ENCODE results near the gene SIGLEC15.
"Not testable (repeated sequence)": the region's sequence is repeated elsewhere in the genome, so short reads cannot be mapped to it uniquely, and the experiment has no call there.

Gene SIGLEC15

DNA sequence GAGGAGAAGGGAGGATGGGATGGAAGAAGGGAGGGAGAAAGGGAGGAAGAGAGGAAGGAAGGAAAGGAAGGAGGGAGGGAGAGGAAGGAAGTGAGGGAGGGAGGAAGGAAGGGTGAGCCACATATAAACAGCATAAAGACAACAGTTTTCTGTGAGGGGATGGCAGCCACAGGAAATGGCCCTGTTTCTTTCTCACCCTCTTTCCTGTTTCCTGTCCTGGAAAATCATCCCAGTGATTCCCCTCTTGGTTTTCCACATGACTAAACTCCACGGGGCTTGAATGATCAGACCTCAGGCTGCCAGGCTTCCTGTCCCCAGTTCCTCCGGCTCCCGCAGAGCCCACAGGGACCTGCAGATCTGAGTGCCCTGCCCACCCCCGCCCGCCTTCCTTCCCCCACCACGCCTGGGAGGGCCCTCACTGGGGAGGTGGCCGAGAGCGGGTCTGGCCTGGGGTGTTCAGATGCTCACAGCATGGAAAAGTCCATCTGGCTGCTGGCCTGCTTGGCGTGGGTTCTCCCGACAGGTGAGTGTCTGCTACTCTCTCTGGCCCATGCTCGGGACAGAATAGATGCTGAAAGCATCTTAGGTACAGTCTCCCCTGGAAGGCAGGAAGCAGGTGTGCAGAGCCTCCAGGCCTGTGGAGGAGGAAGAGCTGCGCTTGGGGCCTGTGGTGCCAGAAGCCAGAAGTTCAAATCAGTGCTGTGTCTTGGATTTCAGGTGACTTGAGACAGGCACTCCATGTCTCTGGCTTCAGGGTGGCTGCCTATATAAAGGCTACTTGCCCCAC lies at the start of gene SIGLEC15:
TSS of gene SIGLEC15 (plus strand) at position 418 of the 787 bp plus-strand sequence. CDS start at position 472, 54 bp downstream.
- no peak for DNase-seq

DNA sequence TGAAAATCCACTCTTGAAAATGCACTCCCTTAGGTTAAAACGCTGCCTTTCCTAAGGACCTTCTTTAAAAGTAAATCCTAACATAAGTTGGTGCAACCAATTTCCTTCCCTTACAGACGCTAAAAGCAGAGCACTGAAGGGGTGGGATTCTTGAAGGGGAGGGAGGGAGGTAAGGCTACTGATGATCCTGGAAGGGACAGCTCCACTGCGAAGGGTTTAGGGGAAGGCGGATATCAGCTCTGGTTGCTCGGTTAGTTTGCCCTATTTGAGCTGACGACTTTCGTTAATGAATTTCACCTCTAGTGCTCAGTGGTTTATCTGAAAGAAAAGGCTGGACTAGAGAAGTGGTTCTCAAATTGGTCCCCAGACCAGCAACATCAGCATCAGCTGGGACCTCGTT lies 49.7 kb upstream of the SIGLEC15 start:
- DNase-seq: no peak

GRCh38 chr18:45777393-45777792 lies 48.1 kb upstream of the SIGLEC15 start:
- no peak for DNase-seq

GRCh38 chr18:45780568-45780967 lies 44.9 kb upstream of the SIGLEC15 start:
- DNase-seq: no peak

GRCh38 chr18:45782662-45783061 lies 42.8 kb upstream of the SIGLEC15 start:
- no peak for DNase-seq

DNA sequence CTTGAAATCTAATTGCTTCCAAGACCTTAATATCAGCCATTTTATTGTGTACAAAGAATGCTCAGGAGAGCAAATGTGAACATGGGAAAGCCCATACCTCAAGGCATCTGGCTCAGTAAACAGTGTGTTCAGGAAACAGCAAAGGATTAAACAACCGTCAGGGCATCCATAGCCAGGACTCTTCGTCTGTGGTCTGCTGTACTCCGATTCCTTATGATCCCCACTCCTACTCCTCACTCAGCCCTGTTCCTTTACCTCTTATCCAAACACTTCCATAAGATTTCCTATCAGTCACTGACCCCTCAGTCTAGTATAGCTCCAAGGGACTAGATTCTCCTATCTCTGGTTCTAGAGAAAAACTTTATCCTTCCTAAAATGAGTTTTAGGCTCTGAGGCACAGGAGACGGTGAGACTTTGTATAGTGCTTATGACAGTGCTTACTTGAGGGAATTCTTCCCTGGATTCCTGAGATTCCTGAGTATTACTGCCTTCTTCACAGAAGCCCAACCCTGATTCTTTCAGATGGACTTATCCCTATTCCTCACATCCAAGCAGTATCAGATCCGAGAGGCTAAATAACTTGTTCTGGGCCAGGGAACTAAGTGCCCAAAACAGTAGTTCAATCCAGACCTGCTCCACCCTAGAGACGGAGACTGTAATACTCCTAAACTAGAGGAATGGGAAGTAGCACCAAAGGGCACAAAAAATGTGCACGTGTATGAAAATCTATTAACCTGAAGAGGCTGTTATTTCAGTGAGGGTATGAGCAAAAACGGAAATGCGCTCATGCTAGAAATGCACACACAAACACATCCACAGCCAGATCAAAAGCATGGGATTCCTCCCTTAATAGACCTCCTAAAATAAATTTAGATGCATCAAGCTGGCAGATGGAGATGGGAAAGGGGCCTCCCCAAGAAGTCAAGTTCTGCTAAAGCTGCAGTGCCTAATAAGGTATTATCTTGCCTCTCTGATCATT lies 42.1 kb upstream of the SIGLEC15 start:
- DNase-seq: no peak

DNA sequence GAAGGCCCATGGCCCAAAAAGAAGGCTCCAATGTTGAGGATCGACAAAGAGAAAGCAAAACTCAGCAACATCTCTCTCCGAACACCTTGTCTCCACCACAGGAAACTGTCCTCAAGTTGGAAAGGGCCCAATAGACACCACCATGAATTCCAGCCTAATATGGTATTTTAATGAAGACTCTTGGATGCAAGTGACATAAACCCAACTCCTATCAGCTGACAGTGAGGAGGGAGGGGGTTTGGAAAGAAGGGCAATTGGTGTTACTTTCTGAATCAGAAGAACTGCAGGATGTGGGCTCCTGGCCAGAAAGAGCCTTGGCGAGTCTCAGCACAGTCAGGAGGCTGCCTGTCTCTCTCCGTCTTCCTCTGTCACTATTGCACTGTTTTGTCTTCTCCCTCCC lies 40.3 kb upstream of the SIGLEC15 start:
- DNase-seq: no peak

- DNase-seq: no peak
Observed at GRCh38 chr18:45786941-45787340, 38.5 kb upstream of the SIGLEC15 start.

GRCh38 chr18:45787346-45787745 lies 38.1 kb upstream of the SIGLEC15 start:
- DNase-seq: no peak

GRCh38 chr18:45788861-45789260 lies 36.6 kb upstream of the SIGLEC15 start:
- no peak for DNase-seq

DNA sequence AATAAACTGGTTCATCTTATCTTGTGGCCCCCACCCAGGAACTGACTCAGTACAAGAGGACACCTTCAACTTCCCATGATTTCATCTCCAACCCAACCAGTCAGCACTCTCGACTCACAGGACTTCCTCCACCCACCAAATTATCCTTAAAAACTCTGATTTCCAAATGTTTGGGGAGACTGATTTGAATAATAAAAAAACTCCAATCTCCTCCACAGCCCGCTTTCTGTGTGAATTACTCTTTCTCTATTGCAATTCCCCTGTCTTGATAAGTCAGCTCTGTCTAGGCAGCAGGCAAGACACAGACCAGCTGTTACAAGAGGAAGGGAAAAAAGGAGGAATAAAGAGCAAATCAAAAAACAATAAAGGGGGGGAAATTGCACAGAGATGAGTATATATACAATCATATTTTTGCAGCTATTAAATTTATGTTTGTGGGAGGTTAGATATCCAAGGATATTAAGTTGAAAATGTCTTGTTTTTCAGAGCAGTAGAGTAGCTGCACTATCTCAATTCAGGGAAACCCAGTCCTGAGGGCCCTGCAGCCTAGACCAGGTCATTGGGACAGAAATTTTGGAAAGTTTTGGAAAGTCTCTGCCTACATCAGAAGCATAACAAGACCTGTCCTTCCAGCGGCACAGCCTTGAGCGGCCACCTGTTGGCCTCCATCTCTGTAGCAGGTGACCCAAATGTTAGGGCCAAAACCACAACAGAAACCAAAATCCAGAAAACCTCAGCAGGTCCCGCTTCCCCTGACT lies 32.8 kb upstream of the SIGLEC15 start:
- DNase-seq: no peak

DNA sequence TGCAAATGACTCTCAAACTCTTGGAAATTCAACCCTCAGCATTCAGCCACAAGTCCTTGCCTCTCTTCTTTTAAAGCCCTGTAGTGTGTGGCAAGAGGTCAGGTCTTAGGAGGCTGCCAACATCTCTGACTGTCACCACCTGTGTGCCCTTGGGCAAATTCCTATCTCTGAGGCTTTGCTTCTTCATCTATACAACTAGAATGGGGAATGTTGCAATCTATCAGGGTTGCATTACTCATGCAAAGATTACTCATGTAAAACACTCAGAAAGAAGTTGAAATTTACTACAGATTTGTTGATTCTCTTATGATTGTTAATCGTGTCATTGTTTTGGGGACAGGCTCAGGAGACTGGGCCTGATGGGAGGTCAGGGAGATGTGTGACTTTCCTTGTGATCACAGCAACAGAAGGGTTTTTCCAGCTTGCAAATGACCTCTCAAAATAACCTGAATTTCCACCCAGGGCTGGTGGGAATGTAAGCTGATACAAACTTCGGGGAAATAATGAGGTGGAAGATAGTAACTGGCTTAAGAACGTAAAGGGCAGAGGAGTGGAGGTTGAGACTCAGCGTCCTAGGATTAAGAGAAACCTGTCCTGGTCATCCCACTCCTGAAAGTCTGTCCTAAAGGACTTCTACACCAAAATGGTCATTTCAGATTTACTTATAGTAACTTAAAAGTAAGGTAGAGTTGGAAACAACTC lies 32.1 kb upstream of the SIGLEC15 start:
- DNase-seq: no peak

- no peak for DNase-seq
Observed at GRCh38 chr18:45801416-45802004, 24.0 kb upstream of the SIGLEC15 start.

DNA sequence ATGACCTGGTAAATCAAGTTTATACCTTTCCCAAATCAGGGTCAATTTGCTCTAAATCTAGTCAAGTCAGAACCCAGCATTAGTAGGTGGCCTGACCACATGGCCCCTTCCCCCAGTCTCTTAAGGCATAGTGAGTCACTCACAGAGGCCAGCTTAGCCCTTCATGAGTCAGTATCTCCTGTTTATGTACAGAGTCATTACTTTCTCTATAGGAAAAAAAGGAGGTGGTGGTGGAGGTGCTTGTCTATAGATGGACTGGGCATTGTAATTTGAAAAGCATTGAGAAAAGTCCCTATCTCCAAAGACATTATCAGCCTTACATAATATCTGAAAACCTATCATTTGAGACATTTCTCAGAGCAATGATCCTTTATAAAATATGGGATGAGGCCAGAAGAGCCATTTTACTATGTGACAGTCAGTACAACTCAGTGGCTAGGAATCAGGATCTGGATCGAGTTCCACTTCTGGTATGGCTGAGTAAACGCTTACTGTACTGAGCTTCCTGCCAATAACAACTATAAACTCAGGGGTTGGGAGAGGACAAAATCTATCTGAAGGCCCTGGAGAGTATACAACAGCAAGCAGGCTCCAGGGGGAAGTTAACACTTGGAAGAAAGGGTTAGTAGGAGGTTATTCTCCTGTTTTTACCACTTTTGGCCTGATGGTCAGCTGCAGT lies 22.5 kb upstream of the SIGLEC15 start:
- peak in 1 of 2 experiments; percentile 29 for DNase-seq

GRCh38 chr18:45805551-45805950 lies 19.9 kb upstream of the SIGLEC15 start:
- no peak for DNase-seq

GRCh38 chr18:45806226-45806625 lies 19.2 kb upstream of the SIGLEC15 start:
- DNase-seq: no peak

- DNase-seq: peak; percentile 45 to 58
Observed at GRCh38 chr18:45807144-45807543, 18.3 kb upstream of the SIGLEC15 start.

DNA sequence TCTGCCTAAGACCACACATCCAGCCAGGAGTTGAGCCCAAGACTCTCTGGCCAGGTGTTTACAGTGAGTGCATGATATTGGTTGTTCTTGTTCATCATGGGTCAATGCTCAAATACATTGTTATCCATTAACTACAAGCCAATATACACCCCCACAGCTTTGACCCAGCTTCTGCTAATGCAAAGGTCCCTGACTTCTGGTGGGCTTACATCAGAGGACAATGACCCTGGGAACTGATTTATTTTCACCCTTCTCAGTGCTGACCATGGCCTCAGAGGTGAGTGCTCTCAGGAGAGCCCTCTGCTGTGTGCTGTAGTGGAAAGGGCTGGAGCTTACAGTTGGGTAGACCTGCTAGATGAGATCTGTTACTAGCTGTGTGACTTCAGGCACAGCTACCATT lies 10.7 kb upstream of the SIGLEC15 start:
- not testable (repeated sequence) for DNase-seq

GRCh38 chr18:45817543-45817942 lies 7.9 kb upstream of the SIGLEC15 start:
- DNase-seq: no peak

GRCh38 chr18:45818765-45819164 lies 6.7 kb upstream of the SIGLEC15 start:
- DNase-seq: not testable (repeated sequence)

GRCh38 chr18:45820106-45820745 lies 5.2 kb upstream of the SIGLEC15 start:
- no peak for DNase-seq

All from activated T-cell treated with anti-CD3 and anti-CD28 coated beads, Interleukin-2, amount 50 U/mL, for 48 hours (primary cell).